NCI-H2227 treated with DMSO at 0.1 percent for 48 hours (cell line): ENCODE results near the gene EXO5.
"Not testable (repeated sequence)": the region's sequence is repeated elsewhere in the genome, so short reads cannot be mapped to it uniquely, and the experiment has no call there.

ENCODE experiments used
- DNase-seq: peaks from one replicate; lab custom pipeline; 2025; lab: John Stamatoyannopoulos, UW

EXO5 gene

DNA sequence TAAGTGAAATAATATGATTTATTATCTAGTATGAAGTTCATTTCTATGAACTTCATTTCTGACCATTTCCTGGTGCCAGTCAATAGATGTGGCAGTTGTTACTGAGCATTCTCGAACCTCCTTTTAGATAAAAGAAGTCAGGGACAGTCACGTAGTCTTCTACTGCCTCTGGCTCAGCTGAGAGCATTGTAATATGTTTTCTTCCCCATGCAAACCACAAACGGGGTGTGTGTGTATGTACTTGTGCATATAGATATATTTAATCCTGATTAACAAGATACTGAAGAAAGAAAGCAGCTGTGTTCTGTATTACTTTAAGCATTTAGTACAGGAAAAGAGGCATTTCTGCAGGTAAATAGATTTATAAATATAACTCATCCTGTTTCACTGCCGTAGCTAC is 44.5 kb downstream of the EXO5 start:
- no peak for DNase-seq

DNA sequence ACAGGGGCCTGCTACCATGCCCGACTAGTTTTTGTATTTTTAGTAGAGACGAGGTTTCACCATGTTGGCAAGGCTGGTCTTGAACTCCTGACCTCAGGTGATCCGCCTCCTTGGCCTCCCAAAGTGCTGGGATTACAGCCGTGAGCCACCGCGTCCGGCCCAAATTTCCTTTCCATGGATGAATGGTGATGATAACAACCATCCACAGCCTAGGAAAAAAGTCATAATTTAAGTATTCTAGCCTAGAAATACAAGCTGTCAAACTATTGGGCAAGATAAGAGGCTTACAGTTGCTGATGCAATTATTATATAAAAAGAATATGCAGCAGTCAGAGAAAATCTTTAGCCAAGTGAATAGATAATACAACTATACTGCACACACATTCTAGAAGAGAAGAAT is 46.2 kb downstream of the EXO5 start:
- DNase-seq, result not testable (repeated sequence)

DNA sequence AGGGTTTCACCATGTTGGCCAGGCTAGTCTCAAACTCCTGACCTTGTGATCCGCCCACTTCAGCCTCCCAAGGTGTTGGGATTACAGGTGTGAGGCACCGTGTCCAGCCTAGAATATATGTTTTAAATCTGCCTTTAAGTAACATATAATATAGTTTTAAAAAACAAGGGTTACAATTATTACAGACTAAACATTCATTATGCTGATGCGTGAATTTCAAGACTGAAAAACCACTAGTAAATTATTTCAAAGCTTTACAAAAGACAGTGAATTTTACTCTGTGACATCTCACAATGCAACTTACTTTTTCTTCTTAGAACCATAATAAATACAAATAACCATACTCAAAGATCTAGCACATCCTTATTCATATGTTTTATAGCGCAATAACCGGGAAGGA is 47.6 kb downstream of the EXO5 start:
- DNase-seq, result no peak

DNA sequence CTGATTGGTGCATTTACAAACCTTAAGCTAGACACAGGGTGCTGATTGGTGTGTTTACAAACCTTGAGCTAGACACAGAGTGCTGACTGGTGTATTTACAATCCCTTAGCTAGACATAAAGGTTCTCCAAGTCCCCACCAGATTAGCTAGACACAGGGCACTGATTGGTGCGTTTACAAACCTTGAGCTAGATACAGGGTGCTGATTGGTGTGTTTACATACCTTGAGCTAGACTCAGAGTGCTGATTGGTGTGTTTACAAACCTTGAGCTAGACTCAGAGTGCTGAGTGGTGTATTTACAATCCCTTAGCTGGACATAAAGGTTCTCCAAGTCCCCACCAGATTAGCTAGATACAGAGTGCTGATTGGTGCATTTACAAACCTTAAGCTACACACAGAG is 49.7 kb downstream of the EXO5 start:
- not testable (repeated sequence) for DNase-seq

DNA sequence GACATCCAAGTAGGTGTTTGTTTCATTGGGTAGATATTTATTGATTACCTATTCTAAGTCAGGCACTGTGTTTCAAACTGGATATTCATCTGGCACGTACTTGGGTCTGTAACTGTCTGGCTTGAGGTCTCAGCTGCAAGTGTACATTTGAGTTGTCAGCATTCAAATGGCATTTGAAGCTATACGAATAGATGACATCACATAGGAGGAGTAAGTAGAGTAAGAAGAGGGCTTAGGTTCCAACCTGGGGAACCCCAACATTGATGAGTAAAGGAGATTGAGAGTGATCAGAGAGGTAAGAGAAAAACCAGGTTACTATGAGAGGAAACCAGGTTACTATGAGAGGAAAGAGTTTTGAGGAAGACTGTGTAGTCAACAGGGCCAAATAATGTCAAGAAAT is 53.6 kb downstream of the EXO5 start:
- DNase-seq, result no peak

DNA sequence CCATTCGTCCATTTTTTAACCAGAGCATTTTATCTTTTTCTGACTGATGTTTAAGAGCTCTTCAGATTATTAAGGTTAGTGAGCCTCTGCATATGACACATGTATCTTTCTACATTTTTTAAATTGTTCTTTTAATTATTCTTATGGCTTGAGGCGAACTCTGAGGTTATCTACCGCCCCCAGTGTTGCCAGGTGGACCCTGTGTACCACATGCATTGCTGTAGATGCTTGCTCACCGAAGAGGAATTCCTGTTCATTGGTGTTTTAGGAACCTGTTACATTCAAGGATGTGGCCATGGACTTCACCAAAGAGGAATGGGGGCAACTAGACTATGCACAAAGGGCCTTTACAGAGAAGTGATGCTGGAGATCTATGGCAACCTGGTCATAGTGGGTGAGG is 54.7 kb downstream of the EXO5 start:
- DNase-seq, result no peak

DNA sequence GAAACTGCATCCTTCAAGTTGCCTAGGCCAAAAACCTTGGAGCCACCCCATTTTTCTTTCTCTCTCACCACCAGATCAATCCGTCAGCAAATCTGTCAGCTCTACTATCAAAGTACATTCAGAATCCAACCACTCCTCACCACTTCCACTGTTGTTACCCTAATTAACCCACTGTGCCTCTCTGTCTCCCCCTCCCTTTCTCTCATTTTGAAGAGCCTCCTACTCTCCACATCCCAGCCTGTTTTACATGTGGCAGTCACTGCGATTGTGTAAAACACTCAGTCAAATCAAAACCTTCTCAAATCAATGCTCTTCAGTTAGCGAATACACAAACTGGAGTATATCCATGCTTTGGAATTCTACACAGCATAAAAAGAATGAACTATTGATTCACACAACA is 55.9 kb downstream of the EXO5 start:
- DNase-seq, result no peak

DNA sequence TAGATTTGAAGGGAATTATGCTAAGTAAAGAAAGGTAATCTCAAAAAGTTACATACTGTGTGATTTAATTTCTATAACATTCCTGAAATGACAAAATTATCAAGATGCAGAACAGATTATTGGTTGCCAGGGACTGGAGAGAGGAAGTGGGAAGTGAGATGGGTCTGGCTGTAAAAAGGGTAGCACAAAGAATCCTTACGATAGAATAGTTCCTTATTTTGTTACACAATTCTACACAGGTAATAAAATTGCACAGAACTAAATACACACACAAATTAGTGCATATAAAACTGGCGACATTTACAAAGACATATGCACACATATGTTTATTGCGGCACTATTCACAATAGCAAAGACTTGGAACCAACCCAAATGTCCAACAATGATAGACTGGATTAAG is 56.3 kb downstream of the EXO5 start:
- DNase-seq, result no peak
